H9 (cell line): Measurements from ENCODE around the gene TAF9. TPM values are rescaled to one million over a fixed set of nuclear protein-coding genes. Genes with fewer than 3 reads are reported as not detected.
A peak's percentile ranks its signal among the peaks of the same experiment; 100 is the strongest.

ENCODE experiments used
- DNase-seq: peaks from one replicate; pipeline ENCODE4 v3.0.0-alpha.2; 2017
- H2AFZ ChIP-seq: one replicate; pipeline ENCODE4 v1.6.1; 2013; ENCODE audit warnings: mild to moderate bottlenecking, low read length, control low read depth, moderate library complexity
- H2AK5ac ChIP-seq: 2 replicates; pipeline ENCODE4 v1.6.1; 2013; ENCODE audit warnings: low read length, control low read depth, mixed read lengths; ENCODE audit not compliant: insufficient read length
- H2BK120ac ChIP-seq: one replicate; pipeline ENCODE4 v1.6.1; 2013; ENCODE audit warnings: low read depth, mild to moderate bottlenecking, low read length, control low read depth, inconsistent platforms; ENCODE audit not compliant: poor library complexity, severe bottlenecking
- H2BK12ac ChIP-seq: 2 replicates; pipeline ENCODE4 v1.6.1; 2013; ENCODE audit warnings: low read length, control low read depth, mixed read lengths, low read depth; ENCODE audit not compliant: insufficient read length
- H2BK15ac ChIP-seq: 2 replicates; pipeline ENCODE4 v1.6.1; 2013; ENCODE audit warnings: low read depth, low read length, control low read depth
- H2BK20ac ChIP-seq: one replicate; pipeline ENCODE4 v1.6.1; 2013; ENCODE audit warnings: low read depth, mild to moderate bottlenecking, low read length, control low read depth, inconsistent platforms; ENCODE audit not compliant: poor library complexity, severe bottlenecking
- H2BK5ac ChIP-seq: 2 replicates; pipeline ENCODE4 v1.6.1; 2013; ENCODE audit warnings: low read length, control low read depth, mixed read lengths; ENCODE audit not compliant: insufficient read length
- H3K14ac ChIP-seq: 2 replicates; pipeline ENCODE4 v1.6.1; 2013; ENCODE audit warnings: low read length, control low read depth; ENCODE audit not compliant: insufficient read depth
- H3K18ac ChIP-seq: 2 replicates; pipeline ENCODE4 v1.6.1; 2013; ENCODE audit warnings: low read depth, mild to moderate bottlenecking, mixed read lengths, low read length, control low read depth; ENCODE audit not compliant: insufficient read length
- H3K23ac ChIP-seq: 2 replicates; pipeline ENCODE4 v1.6.1; 2013; ENCODE audit warnings: low read length, control low read depth, mixed read lengths, low read depth; ENCODE audit not compliant: insufficient read length
- H3K23me2 ChIP-seq: 2 replicates; pipeline ENCODE4 v1.6.1; 2013; ENCODE audit warnings: low read depth, mild to moderate bottlenecking, mixed read lengths, low read length, control low read depth; ENCODE audit not compliant: insufficient read length, poor library complexity, severe bottlenecking
- H3K27ac ChIP-seq: 2 replicates; pipeline ENCODE4 v1.5.1; 2013; ENCODE audit warnings: low read length, control low read depth, mixed read lengths, low read depth; ENCODE audit not compliant: insufficient read length
- H3K27me3 ChIP-seq: 2 replicates; pipeline ENCODE4 v1.6.1; 2013; ENCODE audit warnings: low read length, control low read depth, inconsistent platforms; ENCODE audit not compliant: insufficient read depth
- H3K4ac ChIP-seq: 2 replicates; pipeline ENCODE4 v1.6.1; 2013; ENCODE audit warnings: low read depth, mild to moderate bottlenecking, control low read depth, inconsistent platforms, low read length, moderate library complexity
- H3K4me1 ChIP-seq: 2 replicates; pipeline ENCODE4 v1.6.1; 2013; ENCODE audit warnings: low read length, control low read depth, inconsistent platforms; ENCODE audit not compliant: insufficient read depth
- H3K4me2 ChIP-seq: 2 replicates; pipeline ENCODE4 v1.6.1; 2013; ENCODE audit warnings: low read length, control low read depth, mixed read lengths; ENCODE audit not compliant: insufficient read length, insufficient read depth
- H3K56ac ChIP-seq: 2 replicates; pipeline ENCODE4 v1.6.1; 2013; ENCODE audit warnings: low read depth, mild to moderate bottlenecking, mixed read lengths, low read length, control low read depth; ENCODE audit not compliant: insufficient read length
- H3K79me1 ChIP-seq: 2 replicates; pipeline ENCODE4 v1.6.1; 2013; ENCODE audit warnings: low read depth, mild to moderate bottlenecking, moderate library complexity, low read length, control low read depth, inconsistent platforms; ENCODE audit not compliant: insufficient read depth, poor library complexity, severe bottlenecking
- H3K79me2 ChIP-seq: 2 replicates; pipeline ENCODE4 v1.6.1; 2013; ENCODE audit warnings: low read length, control low read depth, inconsistent platforms; ENCODE audit not compliant: insufficient read depth
- H3K9ac ChIP-seq: 2 replicates; pipeline ENCODE4 v1.6.1; 2013; ENCODE audit warnings: low read length, control low read depth, mixed read lengths; ENCODE audit not compliant: insufficient read length; ENCODE audit errors: extremely low read depth
- H3K9me3 ChIP-seq: one replicate; pipeline ENCODE4 v1.6.1; 2013; ENCODE audit warnings: low read depth, low read length, inconsistent platforms; ENCODE audit not compliant: control insufficient read depth
- H3T11ph ChIP-seq: one replicate; pipeline ENCODE4 v1.6.1; 2013; ENCODE audit warnings: mild to moderate bottlenecking, low read length, control low read depth, inconsistent platforms
- H4K20me1 ChIP-seq: one replicate; pipeline ENCODE4 v1.6.1; 2013; ENCODE audit not compliant: control insufficient read depth, insufficient read length, insufficient read depth
- H4K5ac ChIP-seq: 2 replicates; pipeline ENCODE4 v1.6.1; 2013; ENCODE audit warnings: low read depth, mild to moderate bottlenecking, mixed read lengths, low read length, control low read depth; ENCODE audit not compliant: insufficient read length
- H4K8ac ChIP-seq: replicated peaks from 2 replicates; pipeline ENCODE4 v1.6.1; 2013; ENCODE audit warnings: low read length, control low read depth, mixed read lengths, low read depth; ENCODE audit not compliant: insufficient read length
- H4K91ac ChIP-seq: 2 replicates; pipeline ENCODE4 v1.6.1; 2013; ENCODE audit warnings: low read depth, mild to moderate bottlenecking, moderate library complexity, mixed read lengths, low read length, control low read depth; ENCODE audit not compliant: insufficient read length
- H3K27ac Mint-ChIP-seq, 3 experiments: 2 replicates in 2 of 3; 3 replicates in 1 of 3; pipeline ENCODE4 v1.8.0; 2020 to 2021; ENCODE audit warnings: mixed read lengths in 3 of 3, mild to moderate bottlenecking in 1 of 3, moderate library complexity in 1 of 3
- H3K27me3 Mint-ChIP-seq: 2 replicates; pipeline ENCODE4 v1.8.0; 2021; ENCODE audit warnings: low read depth, mild to moderate bottlenecking, moderate library complexity, mixed read lengths
- H3K36me3 Mint-ChIP-seq, 3 experiments: 2 replicates in 2 of 3; 3 replicates in 1 of 3; pipeline ENCODE4 v1.8.0; 2020 to 2021; ENCODE audit warnings: low read depth in 3 of 3, mixed read lengths in 3 of 3; ENCODE audit not compliant: insufficient read depth in 1 of 3
- H3K4me1 Mint-ChIP-seq, 2 experiments: 2 replicates each; pipeline ENCODE4 v1.8.0; 2020; ENCODE audit warnings: mixed read lengths in 2 of 2
- H3K4me3 Mint-ChIP-seq, 2 experiments: 2 replicates in 1 of 2; 3 replicates in 1 of 2; pipeline ENCODE4 v1.8.0; 2020 to 2021; ENCODE audit warnings: mild to moderate bottlenecking in 2 of 2, mixed read lengths in 2 of 2, moderate library complexity in 1 of 2
- H3K9me3 Mint-ChIP-seq, 2 experiments: 2 replicates in 1 of 2; 3 replicates in 1 of 2; pipeline ENCODE4 v1.8.0; 2020; ENCODE audit warnings: mild to moderate bottlenecking in 2 of 2, mixed read lengths in 2 of 2, moderate library complexity in 1 of 2
- CTCF ChIP-seq: fragments of 200-600 bp; sonication (generic); conservative IDR thresholded peaks from 3 replicates; pipeline ENCODE4 v1.8.0; 2021; ENCODE audit warnings: antibody characterized with exemption, mild to moderate bottlenecking
- WGBS: extraction: QIAGEN DNeasy Blood & Tissue Kit; methylation state at CpG from one replicate; pipeline ENCODE4 v1.1.7; 2013; ENCODE audit warnings: missing lambda C conversion rate, low lambda C conversion rate, mixed read lengths; ENCODE audit not compliant: insufficient read length; ENCODE audit errors: extremely low coverage; 5-methylcytosine and 5-hydroxymethylcytosine counted together
- total RNA-seq: library from RNA; stranded (reverse); gene quantifications from 2 replicates; pipeline ENCODE4 v1.2.1, GENCODE V29; 2021

TAF9 gene
- total RNA-seq, 1 experiment from 2014 or later, result 85.0 TPM

GRCh38 chr5:69360442-69360841, 8.9 kb downstream of the TAF9 start:
- H2BK5ac ChIP-seq, result no peak overlapping the region
- H2BK20ac ChIP-seq, result no peak overlapping the region
- Mint-ChIP-seq H3K27me3 (no peaks in the 10 kb centered on the region), H3K9me3 (no peaks in the 10 kb centered on the region), H3K4me1 (no peaks in the 10 kb centered on the region), H3K4me3 (no peak overlapping the region), H3K36me3 (peaks cover 14 to 29% (median 25%) of the 10 kb centered on the region in 3 experiments; a peak in 6 of 7 replicates), H3K27ac (peak overlapping the region in 1 of 3 experiments; percentile 4; a peak in 1 of 7 replicates)
- DNase-seq, result no peak
- H3K4ac ChIP-seq, result no peak overlapping the region
- no peaks in the 10 kb centered on the region for H3K79me1 ChIP-seq
- H3K4me2 ChIP-seq, result no peak overlapping the region
- no peaks in the 10 kb centered on the region for H3K27me3 ChIP-seq
- H3K14ac ChIP-seq, result no peak overlapping the region
- no peak overlapping the region for H3K18ac ChIP-seq
- H3K9me3 ChIP-seq, result no peaks in the 10 kb centered on the region
- no peaks in the 10 kb centered on the region for H3K23me2 ChIP-seq
- H4K20me1 ChIP-seq, result no peaks in the 10 kb centered on the region
- TF ChIP-seq CTCF, result no peak
- no peak overlapping the region for H2AFZ ChIP-seq
- no peaks in the 10 kb centered on the region for H3K4me1 ChIP-seq
- H3K9ac ChIP-seq, result no peak overlapping the region
- no peak overlapping the region for H2AK5ac ChIP-seq
- no CpG with 5 or more reads among the region's 1 CpG for WGBS
- no peak overlapping the region for H4K91ac ChIP-seq
- H3K23ac ChIP-seq, result no peak overlapping the region
- H4K5ac ChIP-seq, result no peak overlapping the region
- H3T11ph ChIP-seq, result no peak overlapping the region
- no peak overlapping the region for H2BK15ac ChIP-seq
- H3K27ac ChIP-seq, result no peak overlapping the region
- peaks cover 6% of the 10 kb centered on the region; the same call in 1 of the 2 replicates for H3K79me2 ChIP-seq
- H2BK120ac ChIP-seq, result no peak overlapping the region
- no peak overlapping the region for H3K56ac ChIP-seq
- no peak overlapping the region for H2BK12ac ChIP-seq
- H4K8ac ChIP-seq, result no peak overlapping the region
